HFF-Myc (cell line): Measurements from ENCODE around the gene CDC42EP2.
A peak's percentile ranks its signal among the peaks of the same experiment; 100 is the strongest.

Source experiments
- DNase-seq: peaks from one replicate; pipeline ENCODE4 v3.0.0-alpha.2; 2011; ENCODE audit warnings: low read depth; ENCODE audit errors: extremely low read depth
- H3K4me3 ChIP-seq: replicated peaks from 2 replicates; pipeline ENCODE4 v1.5.1; 2011; ENCODE audit warnings: low read depth, mild to moderate bottlenecking, control low read depth, low read length
- TF ChIP-seq, protein P1 (sequence below): IDR thresholded peaks from 2 replicates; pipeline ENCODE4 v1.5.1; 2012; ENCODE audit warnings: mild to moderate bottlenecking, low read depth, low read length, control low read depth; ENCODE audit errors: missing control alignments

CDC42EP2 gene

DNA sequence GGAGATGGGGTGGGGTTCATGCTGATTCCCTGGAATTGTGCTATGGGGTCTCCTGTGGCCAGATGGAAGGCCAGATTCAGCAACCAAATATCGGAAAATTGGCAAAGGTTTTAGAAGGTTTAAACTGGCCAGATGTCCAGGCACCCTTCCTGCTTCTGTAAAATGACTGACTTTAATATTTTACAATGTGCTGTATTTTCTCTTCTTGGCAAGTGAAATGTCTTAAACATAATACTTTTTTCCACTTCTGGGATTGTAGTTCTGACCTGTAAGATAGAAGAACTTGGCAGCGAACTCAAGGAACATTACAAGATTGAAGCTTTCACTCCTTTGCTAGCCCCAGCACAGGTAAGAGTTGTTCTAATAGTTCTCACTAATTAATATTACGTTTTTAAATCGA lies 35.4 kb upstream of the CDC42EP2 start:
- TF ChIP-seq, protein P1, sequence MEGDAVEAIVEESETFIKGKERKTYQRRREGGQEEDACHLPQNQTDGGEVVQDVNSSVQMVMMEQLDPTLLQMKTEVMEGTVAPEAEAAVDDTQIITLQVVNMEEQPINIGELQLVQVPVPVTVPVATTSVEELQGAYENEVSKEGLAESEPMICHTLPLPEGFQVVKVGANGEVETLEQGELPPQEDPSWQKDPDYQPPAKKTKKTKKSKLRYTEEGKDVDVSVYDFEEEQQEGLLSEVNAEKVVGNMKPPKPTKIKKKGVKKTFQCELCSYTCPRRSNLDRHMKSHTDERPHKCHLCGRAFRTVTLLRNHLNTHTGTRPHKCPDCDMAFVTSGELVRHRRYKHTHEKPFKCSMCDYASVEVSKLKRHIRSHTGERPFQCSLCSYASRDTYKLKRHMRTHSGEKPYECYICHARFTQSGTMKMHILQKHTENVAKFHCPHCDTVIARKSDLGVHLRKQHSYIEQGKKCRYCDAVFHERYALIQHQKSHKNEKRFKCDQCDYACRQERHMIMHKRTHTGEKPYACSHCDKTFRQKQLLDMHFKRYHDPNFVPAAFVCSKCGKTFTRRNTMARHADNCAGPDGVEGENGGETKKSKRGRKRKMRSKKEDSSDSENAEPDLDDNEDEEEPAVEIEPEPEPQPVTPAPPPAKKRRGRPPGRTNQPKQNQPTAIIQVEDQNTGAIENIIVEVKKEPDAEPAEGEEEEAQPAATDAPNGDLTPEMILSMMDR = no peak
- H3K4me3 ChIP-seq = no peak overlapping the region
- DNase-seq = no peak

DNA sequence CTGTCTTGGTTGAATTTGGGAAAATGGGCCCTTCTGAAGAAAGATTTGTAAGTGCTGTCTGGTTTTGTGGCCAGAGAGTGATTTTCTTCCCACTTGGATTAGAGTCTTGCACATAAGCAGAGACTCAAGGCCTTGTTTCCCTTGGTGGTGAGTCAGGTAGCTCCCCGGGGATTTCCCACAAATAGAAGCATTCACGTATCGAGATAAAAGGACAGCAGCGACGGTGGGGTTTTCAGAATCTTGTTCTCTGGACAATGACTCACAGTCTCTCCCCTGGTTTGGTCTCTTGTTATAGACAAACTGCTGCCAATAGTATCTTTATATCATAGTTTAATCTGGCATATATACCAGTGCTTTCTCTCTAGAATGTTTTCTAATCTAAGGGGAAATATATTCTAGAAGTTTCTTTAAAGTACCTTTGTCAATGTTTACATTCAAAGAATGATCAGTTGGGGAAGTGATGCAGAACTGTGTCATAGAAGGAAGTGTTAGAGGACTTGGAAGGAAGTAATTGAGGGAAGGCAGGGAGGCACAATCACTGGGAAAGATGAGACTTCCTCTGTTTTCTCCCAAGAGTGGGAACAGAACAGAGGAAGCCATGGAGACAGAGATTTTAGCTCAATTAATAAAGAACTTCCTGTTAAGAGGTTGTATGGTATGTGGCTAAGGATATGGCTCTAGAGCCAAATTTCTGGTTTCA lies 34.8 kb upstream of the CDC42EP2 start:
- DNase-seq = no peak
- no peak overlapping the region for H3K4me3 ChIP-seq
- TF ChIP-seq, protein P1 = no peak

DNA sequence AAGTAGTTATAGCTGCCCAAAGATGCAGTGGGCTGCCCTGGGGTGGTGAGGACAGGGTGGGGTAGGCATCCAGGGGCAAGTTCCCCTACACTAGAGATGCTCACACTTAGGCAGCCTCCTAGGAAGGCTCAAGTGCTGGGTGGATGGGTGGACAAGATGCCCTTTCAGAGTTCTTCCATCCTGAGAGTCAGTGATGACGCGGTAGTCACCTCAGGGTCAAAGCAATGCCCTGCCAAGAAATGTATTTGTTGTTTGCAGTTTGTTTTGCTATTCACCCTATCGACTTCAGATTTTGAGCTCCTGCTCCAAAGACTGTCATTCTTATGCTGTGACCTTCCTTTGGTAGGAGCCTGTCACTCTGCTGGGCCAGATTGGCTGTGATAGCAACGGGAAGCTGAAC lies 34.0 kb upstream of the CDC42EP2 start:
- TF ChIP-seq, protein P1 = no peak
- no peak overlapping the region for H3K4me3 ChIP-seq
- no peak for DNase-seq

DNA sequence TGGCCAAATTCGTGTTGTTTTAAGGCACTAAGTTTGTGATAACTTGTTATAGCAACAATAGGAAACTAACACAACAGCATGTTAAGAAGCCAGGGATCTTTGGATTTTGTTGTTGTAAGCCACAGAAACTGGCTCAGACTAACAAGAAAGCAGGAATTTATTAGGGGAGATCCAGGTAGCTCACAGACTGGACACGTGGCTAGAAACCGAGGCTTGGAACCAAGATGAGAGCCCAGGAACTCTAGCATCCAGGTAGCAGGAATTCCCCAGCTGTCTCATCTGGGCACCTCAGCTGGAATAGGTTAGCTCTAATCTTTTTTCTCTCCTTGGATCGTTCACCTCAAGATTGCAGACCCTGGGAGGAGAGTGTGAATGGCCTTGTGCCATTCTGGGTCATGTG lies 28.0 kb upstream of the CDC42EP2 start:
- no peak for DNase-seq
- H3K4me3 ChIP-seq = no peak overlapping the region
- TF ChIP-seq, protein P1 = no peak

DNA sequence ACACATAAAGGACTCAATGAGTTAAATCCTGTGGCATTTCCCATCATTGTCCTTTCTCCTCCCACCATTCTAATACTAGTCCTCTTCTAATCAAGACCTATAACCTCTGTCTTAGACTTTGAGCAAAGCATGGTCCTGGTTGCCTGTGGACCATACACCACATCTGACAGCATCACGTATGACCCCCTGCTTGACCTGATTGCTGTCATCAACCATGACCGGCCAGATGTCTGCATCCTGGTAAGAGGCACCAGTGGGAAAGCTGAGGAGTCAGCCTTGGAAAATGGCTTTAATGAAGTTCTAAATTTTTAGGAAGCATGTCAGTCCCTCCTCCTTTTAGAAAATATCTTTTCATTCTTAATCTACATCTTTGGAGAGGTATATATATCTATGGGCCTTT lies 27.1 kb upstream of the CDC42EP2 start:
- H3K4me3 ChIP-seq = no peak overlapping the region
- DNase-seq = no peak
- TF ChIP-seq, protein P1 = no peak

DNA sequence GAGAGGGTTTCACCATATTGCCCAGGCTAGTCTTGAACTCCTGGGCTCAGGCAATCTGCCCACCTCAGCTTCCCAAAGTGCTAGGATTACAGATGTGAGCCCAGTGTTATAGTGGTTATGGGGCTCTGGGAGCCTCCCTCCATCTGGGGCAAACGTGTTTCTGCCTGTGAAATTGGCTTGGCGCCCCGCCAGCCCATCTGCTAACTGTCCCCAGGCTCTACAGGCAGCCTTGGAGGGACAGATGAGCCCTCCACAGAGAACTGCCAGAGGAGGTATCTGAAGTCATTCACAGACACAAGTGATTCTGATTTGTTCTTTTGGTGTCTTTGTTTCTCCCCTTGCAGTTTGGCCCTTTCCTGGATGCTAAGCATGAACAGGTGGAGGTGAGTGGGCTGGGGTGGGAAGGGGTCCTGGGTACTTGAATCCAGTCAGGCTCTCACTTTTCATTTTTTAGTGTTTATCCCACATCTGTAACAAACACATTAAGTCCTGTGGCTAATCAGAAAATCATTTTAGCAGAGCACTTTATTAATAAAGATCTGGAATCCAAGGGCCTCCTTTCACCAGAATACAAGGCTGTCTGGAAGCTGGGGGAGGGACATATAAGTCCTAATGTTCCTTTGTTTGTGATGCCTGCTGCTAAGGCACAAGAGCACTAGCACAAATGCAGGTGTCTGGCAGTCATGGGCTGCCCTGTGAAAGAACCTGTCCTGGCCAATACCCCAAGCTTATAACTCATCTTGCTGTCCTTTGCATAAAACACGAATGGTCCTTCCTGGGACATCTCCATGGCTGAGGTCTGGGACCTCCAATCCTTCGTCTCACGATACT lies 25.7 kb upstream of the CDC42EP2 start:
- no peak overlapping the region for H3K4me3 ChIP-seq
- peak; percentile 84 for DNase-seq
- TF ChIP-seq, protein P1 = no peak
